ENCODE data around the gene SCO2. TPM values are rescaled to one million over a fixed set of nuclear protein-coding genes. Genes with fewer than 3 reads are reported as not detected.

SCO2 gene
- polyA plus RNA-seq, 3 donors: 39.5 to 101 (median 69.6) TPM

DNA sequence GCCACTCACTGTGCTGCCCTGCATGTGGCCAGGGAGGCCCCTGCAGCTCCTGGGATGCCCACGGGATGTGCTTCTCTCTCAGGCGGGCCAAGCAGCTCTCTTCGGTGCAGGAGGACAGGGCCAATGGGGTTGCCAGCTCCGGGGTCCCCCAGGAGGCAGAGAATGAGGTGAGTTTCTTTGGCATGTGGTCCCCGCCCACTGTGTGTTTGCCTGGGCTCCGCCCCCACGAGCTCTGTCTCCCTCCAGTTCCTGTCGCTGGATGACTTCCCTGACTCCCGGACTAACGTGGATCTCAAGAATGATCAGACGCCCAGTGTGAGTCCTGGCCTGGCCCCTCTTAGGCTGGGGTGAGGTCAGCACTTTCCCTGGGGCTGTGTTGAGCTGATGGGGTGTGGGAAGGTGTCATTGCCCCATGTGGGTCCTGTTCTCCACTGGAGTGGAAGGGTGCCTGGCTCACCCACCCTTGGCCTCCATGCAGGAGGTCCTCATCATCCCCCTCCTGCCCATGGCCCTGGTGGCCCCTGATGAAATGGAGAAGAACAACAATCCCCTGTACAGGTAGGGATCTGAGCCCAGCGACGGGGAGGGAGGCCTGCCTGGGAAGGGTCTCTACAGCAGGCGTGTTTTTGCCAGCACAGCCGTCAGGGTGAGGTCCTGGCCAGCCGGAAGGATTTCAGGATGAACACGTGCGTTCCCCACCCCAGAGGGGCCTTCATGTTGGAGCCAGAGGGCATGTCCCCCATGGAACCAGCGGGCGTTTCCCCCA, 7.7 kb downstream of the SCO2 start:
- intact Hi-C loops (cut with micrococcal nuclease): no loop called here
- Mint-ChIP-seq H3K27me3 (ENCODE audit: low read depth in 3 of 3) (peaks cover 0 to 2% (median 0%) of the 10 kb centered on the region in 3 donors), H3K36me3 (peaks cover 21 to 63% of the 10 kb centered on the region in 2 donors), H3K27ac (peak overlapping the region in 2 of 7 donors; percentile 33 to 35), H3K4me3 (no peak overlapping the region), H3K9me3 (peaks cover 0 to 1% (median 0%) of the 10 kb centered on the region in 7 donors), H3K4me1 (no peaks in the 10 kb centered on the region)
- Histone ChIP-seq H3K79me2 (ENCODE audit: insufficient read depth, low read length) (peaks cover 44% of the 10 kb centered on the region), H3K4me3 (replicated peaks in 1 of 3; ENCODE audit: low read depth in 2 of 3, low read length in 3 of 3) (no peak overlapping the region), H3K4me2 (replicated peaks; ENCODE audit: extremely low read depth, low read length, poor library complexity, severe bottlenecking) (no peak overlapping the region), H3K36me3 (replicated peaks in 1 of 2; ENCODE audit: control insufficient read depth in 1 of 2, insufficient read depth in 2 of 2, low read length in 2 of 2) (peaks cover 41 to 66% of the 10 kb centered on the region in 2 donors), H2AFZ (ENCODE audit: insufficient read depth, low read depth, low read length, poor library complexity, severe bottlenecking) (no peak overlapping the region), H3K4me1 (ENCODE audit: control insufficient read depth in 1 of 2, insufficient read depth in 2 of 2, low read length in 2 of 2) (no peaks in the 10 kb centered on the region), H3K27me3 (ENCODE audit: control insufficient read depth in 2 of 2, insufficient read depth in 2 of 2, low read length in 2 of 2) (no peaks in the 10 kb centered on the region), H3K9me3 (replicated peaks in 1 of 2; ENCODE audit: control insufficient read depth in 1 of 2, insufficient read depth in 1 of 2, low read length in 2 of 2) (no peaks in the 10 kb centered on the region), H3K27ac (ENCODE audit: low read depth in 1 of 2, low read length in 2 of 2) (no peak overlapping the region), H4K20me1 (ENCODE audit: insufficient read depth, low read length) (peaks cover 22% of the 10 kb centered on the region), H3K9ac (ENCODE audit: insufficient read depth, low read length, poor library complexity, severe bottlenecking) (no peak overlapping the region)
- WGBS (ENCODE audit: insufficient coverage): 92% methylated on average over 20 of the region's 20 CpGs
- DNase-seq: no peak
- TF ChIP-seq CTCF (IDR thresholded peaks at IDR 0.05): no peak

GRCh38 chr22:50516891-50517290, 8.5 kb downstream of the SCO2 start:
- H3K27ac Mint-ChIP-seq: peak overlapping the region in 1 of 7 donors; percentile 76
- peaks cover 52% of the 10 kb centered on the region for H3K79me2 ChIP-seq (ENCODE audit: insufficient read depth, low read length)
- no peaks in the 10 kb centered on the region for H3K4me1 Mint-ChIP-seq
- H3K9me3 Mint-ChIP-seq: peaks cover 0 to 1% (median 0%) of the 10 kb centered on the region in 7 donors
- intact Hi-C loops (cut with micrococcal nuclease): no loop called here
- H3K36me3 Mint-ChIP-seq: peaks cover 22 to 60% of the 10 kb centered on the region in 2 donors
- DNase-seq: no peak
- peaks cover 37 to 58% of the 10 kb centered on the region in 2 donors for H3K36me3 ChIP-seq (replicated peaks in 1 of 2; ENCODE audit: control insufficient read depth in 1 of 2, insufficient read depth in 2 of 2, low read length in 2 of 2)
- H3K27me3 ChIP-seq (ENCODE audit: control insufficient read depth in 2 of 2, insufficient read depth in 2 of 2, low read length in 2 of 2): no peaks in the 10 kb centered on the region
- H2AFZ ChIP-seq (ENCODE audit: insufficient read depth, low read depth, low read length, poor library complexity, severe bottlenecking): no peak overlapping the region
- no peak overlapping the region for H3K4me3 ChIP-seq (replicated peaks in 1 of 3; ENCODE audit: low read depth in 2 of 3, low read length in 3 of 3)
- H3K4me3 Mint-ChIP-seq: no peak overlapping the region
- H3K4me1 ChIP-seq (ENCODE audit: control insufficient read depth in 1 of 2, insufficient read depth in 2 of 2, low read length in 2 of 2): no peaks in the 10 kb centered on the region
- no peak overlapping the region for H3K27ac ChIP-seq (ENCODE audit: low read depth in 1 of 2, low read length in 2 of 2)
- H3K27me3 Mint-ChIP-seq (ENCODE audit: low read depth in 3 of 3): peaks cover 0 to 2% (median 0%) of the 10 kb centered on the region in 3 donors
- H4K20me1 ChIP-seq (ENCODE audit: insufficient read depth, low read length): peaks cover 14% of the 10 kb centered on the region
- H3K4me2 ChIP-seq (replicated peaks; ENCODE audit: extremely low read depth, low read length, poor library complexity, severe bottlenecking): no peak overlapping the region
- TF ChIP-seq CTCF (IDR thresholded peaks at IDR 0.05): no peak
- H3K9me3 ChIP-seq (replicated peaks in 1 of 2; ENCODE audit: control insufficient read depth in 1 of 2, insufficient read depth in 1 of 2, low read length in 2 of 2): no peaks in the 10 kb centered on the region
- no peak overlapping the region for H3K9ac ChIP-seq (ENCODE audit: insufficient read depth, low read length, poor library complexity, severe bottlenecking)
- WGBS (ENCODE audit: insufficient coverage): 97% methylated on average over 14 of the region's 16 CpGs
